ENCODE data around the gene SNX24.

GRCh38 chr5:122924719-122925395, 79.4 kb downstream of the SNX24 start:
- TF ChIP-seq MAX (IDR thresholded peaks at IDR 0.05; ENCODE audit: low read depth, low read length) (no peak), CTCF (IDR thresholded peaks at IDR 0.05; ENCODE audit: low read depth, low read length) (no peak)

Measured in NB4 (cell line).